Spinal cord (tissue), 10 donors: ENCODE measurements around the gene LRRC4B. TPM values are rescaled to one million over a fixed set of nuclear protein-coding genes. Genes with fewer than 3 reads are reported as not detected.
"Not testable (repeated sequence)": the region's sequence is repeated elsewhere in the genome, so short reads cannot be mapped to it uniquely, and the experiment has no call there.

Experiments used
- DNase-seq, 6 donors: peaks; one replicate each; pipeline versions ENCODE4 v3.0.0 to v3.0.0-alpha.2; 2013 to 2015; ENCODE audit warnings: low spot score in 6 of 6, low read depth in 4 of 6
- H3K27ac ChIP-seq: one replicate; pipeline ENCODE4 v1.5.1; 2013; ENCODE audit warnings: low read depth, low read length, control low read depth
- H3K27me3 ChIP-seq: one replicate; pipeline ENCODE4 v1.6.1; 2013; ENCODE audit warnings: low read length; ENCODE audit not compliant: control insufficient read depth, insufficient read depth
- H3K36me3 ChIP-seq: one replicate; pipeline ENCODE4 v1.6.1; 2013; ENCODE audit warnings: low read length; ENCODE audit not compliant: control insufficient read depth, insufficient read depth
- H3K4me1 ChIP-seq: one replicate; pipeline ENCODE4 v1.6.1; 2013; ENCODE audit warnings: low read length; ENCODE audit not compliant: control insufficient read depth, insufficient read depth
- H3K4me3 ChIP-seq: one replicate; pipeline ENCODE4 v1.5.1; 2013; ENCODE audit warnings: low read depth, low read length, control low read depth
- H3K9me3 ChIP-seq: one replicate; pipeline ENCODE4 v1.6.1; 2013; ENCODE audit warnings: low read length; ENCODE audit not compliant: control insufficient read depth, insufficient read depth
- WGBS: methylation state at CpG from one replicate; pipeline ENCODE4 v1.1.5; 2013; ENCODE audit warnings: missing lambda C conversion rate; ENCODE audit not compliant: insufficient coverage; 5-methylcytosine and 5-hydroxymethylcytosine counted together
- polyA plus RNA-seq, 2 donors: library from polyadenylated mRNA; unstranded; fragments of 120-200 nt; gene quantifications; one replicate each; pipeline ENCODE4 v1.2.1, GENCODE V29; 2013; ENCODE audit not compliant: insufficient read length in 2 of 2
- total RNA-seq, 2 donors: library from RNA; depleted of rRNA in 1 of 2; stranded (reverse); fragments of 120-200 nt in 1 of 2; fragments of >200 nt in 1 of 2; gene quantifications; one replicate each; pipeline versions ENCODE4 v1.2.3 to v1.2.4, GENCODE V29; 2013 to 2014
- donor health status: healthy.

Gene LRRC4B
- total and polyA plus RNA-seq, 4 donors, result 30.4 to 209 (median 132) TPM

GRCh38 chr19:50532952-50533351 is 35.3 kb downstream of the LRRC4B start:
- no peak for DNase-seq
- 100% methylated on average over 1 of the region's 4 CpGs for WGBS
- H3K4me3 ChIP-seq, result no peak overlapping the region
- H3K27ac ChIP-seq, result no peak overlapping the region
- no peaks in the 10 kb centered on the region for H3K9me3 ChIP-seq
- H3K27me3 ChIP-seq, result no peaks in the 10 kb centered on the region
- H3K36me3 ChIP-seq, result peaks cover 66% of the 10 kb centered on the region
- peaks cover 11% of the 10 kb centered on the region for H3K4me1 ChIP-seq

- WGBS, result 56% methylated on average over 11 of the region's 14 CpGs
- DNase-seq, result no peak
- Histone ChIP-seq H3K27me3 (no peaks in the 10 kb centered on the region), H3K9me3 (no peaks in the 10 kb centered on the region), H3K36me3 (peaks cover 55% of the 10 kb centered on the region), H3K4me3 (no peak overlapping the region), H3K27ac (no peak overlapping the region), H3K4me1 (peaks cover 13% of the 10 kb centered on the region)
These were observed 37.0 kb downstream of the LRRC4B start for GRCh38 chr19:50531171-50531612.

- not testable (repeated sequence) for H3K27ac ChIP-seq, H3K9me3 ChIP-seq, H3K4me3 ChIP-seq, DNase-seq, H3K27me3 ChIP-seq
- WGBS, result 100% methylated on average over 2 of the region's 3 CpGs
- Histone ChIP-seq H3K4me1 (peaks cover 15% of the 10 kb centered on the region), H3K36me3 (peaks cover 65% of the 10 kb centered on the region)
These were observed 40.2 kb downstream of the LRRC4B start for GRCh38 chr19:50528052-50528451.

- H3K36me3 ChIP-seq, result peaks cover 53% of the 10 kb centered on the region
- DNase-seq, result no peak
- H3K27ac ChIP-seq, result no peak overlapping the region
- no peaks in the 10 kb centered on the region for H3K27me3 ChIP-seq
- no peaks in the 10 kb centered on the region for H3K9me3 ChIP-seq
- WGBS, result 93% methylated on average over 10 of the region's 10 CpGs
- peaks cover 4% of the 10 kb centered on the region for H3K4me1 ChIP-seq
- H3K4me3 ChIP-seq, result no peak overlapping the region
These were observed 45.4 kb downstream of the LRRC4B start for GRCh38 chr19:50522881-50523280.

- H3K4me3 ChIP-seq, result no peak overlapping the region
- H3K27ac ChIP-seq, result no peak overlapping the region
- no peak for DNase-seq
- H3K4me1 ChIP-seq, result peaks cover under 1% of the 10 kb centered on the region
- H3K27me3 ChIP-seq, result no peaks in the 10 kb centered on the region
- 89% methylated on average over 14 of the region's 17 CpGs for WGBS
- peaks cover 64% of the 10 kb centered on the region for H3K36me3 ChIP-seq
- no peaks in the 10 kb centered on the region for H3K9me3 ChIP-seq
These were observed 47.3 kb downstream of the LRRC4B start for GRCh38 chr19:50520822-50521465.

- H3K4me3 ChIP-seq, result no peak overlapping the region
- WGBS, result 98% methylated on average over 38 of the region's 40 CpGs
- H3K27me3 ChIP-seq, result no peaks in the 10 kb centered on the region
- H3K36me3 ChIP-seq, result peaks cover 59% of the 10 kb centered on the region
- no peaks in the 10 kb centered on the region for H3K9me3 ChIP-seq
- H3K27ac ChIP-seq, result no peak overlapping the region
- H3K4me1 ChIP-seq, result peaks cover 19% of the 10 kb centered on the region
- no peak for DNase-seq
These were observed 49.1 kb downstream of the LRRC4B start for GRCh38 chr19:50519006-50519575.

- 97% methylated on average over 69 of the region's 87 CpGs for WGBS
- Histone ChIP-seq H3K36me3 (peaks cover 57% of the 10 kb centered on the region), H3K27me3 (no peaks in the 10 kb centered on the region), H3K4me1 (peaks cover 26% of the 10 kb centered on the region), H3K4me3 (no peak overlapping the region), H3K9me3 (no peaks in the 10 kb centered on the region), H3K27ac (no peak overlapping the region)
- no peak for DNase-seq
These were observed 49.9 kb downstream of the LRRC4B start for GRCh38 chr19:50518091-50519005.

GRCh38 chr19:50517704-50518075 is 50.5 kb downstream of the LRRC4B start:
- H3K27ac ChIP-seq, result no peak overlapping the region
- 98% methylated on average over 33 of the region's 37 CpGs for WGBS

GRCh38 chr19:50516964-50517703 is 51.1 kb downstream of the LRRC4B start:
- peaks cover 58% of the 10 kb centered on the region for H3K36me3 ChIP-seq
- DNase-seq, result no peak
- H3K4me3 ChIP-seq, result no peak overlapping the region
- H3K27me3 ChIP-seq, result no peaks in the 10 kb centered on the region
- 76% methylated on average over 31 of the region's 53 CpGs for WGBS
- no peaks in the 10 kb centered on the region for H3K9me3 ChIP-seq
- H3K4me1 ChIP-seq, result peaks cover 38% of the 10 kb centered on the region
- H3K27ac ChIP-seq, result no peak overlapping the region

More at GRCh38 chr19:50517704-50518075, 50.5 kb downstream of the LRRC4B start:
- Histone ChIP-seq H3K36me3 (peaks cover 53% of the 10 kb centered on the region), H3K4me3 (no peak overlapping the region), H3K4me1 (peaks cover 33% of the 10 kb centered on the region), H3K9me3 (no peaks in the 10 kb centered on the region), H3K27me3 (no peaks in the 10 kb centered on the region)
- DNase-seq, result no peak
